HG03280 (cell line): Measurements from ENCODE around the gene KCNJ10.

Source experiments
- ATAC-seq: cut with Tn5 transposase; IDR thresholded peaks from one replicate; pipeline ENCODE4 v1.9.1; 2021; ENCODE audit warnings: mild to moderate bottlenecking, moderate library complexity; ENCODE audit not compliant: unreplicated experiment

Gene KCNJ10

GRCh38 chr1:160099716-160100375 is 29.9 kb upstream of the KCNJ10 start:
- ATAC-seq = no peak

GRCh38 chr1:160098852-160099561 is 29.0 kb upstream of the KCNJ10 start:
- ATAC-seq = peak; percentile 85

GRCh38 chr1:160097911-160098851 is 28.2 kb upstream of the KCNJ10 start, which contains the start of gene IGSF8:
IGSF8 (minus strand) TSS chr1:160098619; CDS start chr1:160098472, 147 bp downstream.
- ATAC-seq = peak; percentile 44

GRCh38 chr1:160097151-160097910 is 27.4 kb upstream of the KCNJ10 start:
- ATAC-seq = no peak

GRCh38 chr1:160096274-160097116 is 26.5 kb upstream of the KCNJ10 start:
- ATAC-seq = no peak

- ATAC-seq = no peak
These were observed 25.6 kb upstream of the KCNJ10 start for GRCh38 chr1:160095382-160096105.

GRCh38 chr1:160094806-160095205 is 24.8 kb upstream of the KCNJ10 start:
- ATAC-seq = no peak

- no peak for ATAC-seq
These were observed 24.3 kb upstream of the KCNJ10 start for GRCh38 chr1:160094291-160094625.

GRCh38 chr1:160093624-160094290 is 23.8 kb upstream of the KCNJ10 start:
- ATAC-seq = no peak

- ATAC-seq = no peak
These were observed 23.1 kb upstream of the KCNJ10 start for GRCh38 chr1:160093069-160093395.

GRCh38 chr1:160092366-160093068 is 22.6 kb upstream of the KCNJ10 start:
- ATAC-seq = no peak

- ATAC-seq = no peak
These were observed 21.8 kb upstream of the KCNJ10 start for GRCh38 chr1:160091666-160092223.

- ATAC-seq = no peak
These were observed 20.8 kb upstream of the KCNJ10 start for GRCh38 chr1:160090760-160091159.

- no peak for ATAC-seq
These were observed 19.9 kb upstream of the KCNJ10 start for GRCh38 chr1:160089883-160090282.

- no peak for ATAC-seq
These were observed 17.2 kb upstream of the KCNJ10 start for GRCh38 chr1:160087118-160087662.

GRCh38 chr1:160086456-160086892 is 16.5 kb upstream of the KCNJ10 start:
- no peak for ATAC-seq

- no peak for ATAC-seq
These were observed 15.9 kb upstream of the KCNJ10 start for GRCh38 chr1:160085686-160086455.
